GM23338 (cell line): Measurements from ENCODE around the gene HSF5. TPM values are rescaled to one million over a fixed set of nuclear protein-coding genes. Genes with fewer than 3 reads are reported as not detected.

Experiments
- ATAC-seq: fragments of 200-7000 bp; cut with Tn5 transposase; 3 replicates; pipeline ENCODE4 v1.9.1; 2020
- DNase-seq: peaks from one replicate; pipeline ENCODE4 v3.0.0-alpha.2; 2015; ENCODE audit warnings: low spot score
- H2AFZ ChIP-seq: fragments of 200-600 bp; sonication (generic); 2 replicates; pipeline ENCODE4 v1.8.0; 2016; ENCODE audit warnings: antibody characterized with exemption, mild to moderate bottlenecking, moderate library complexity
- H3F3A ChIP-seq: fragments of 200-600 bp; sonication (generic); replicated peaks from 2 replicates; pipeline ENCODE4 v1.8.0; 2017; ENCODE audit warnings: antibody characterized with exemption, mixed run types, low read depth
- H3K27ac ChIP-seq: fragments of 200-600 bp; sonication (generic); 2 replicates; pipeline ENCODE4 v1.6.1; 2016; ENCODE audit warnings: low read depth
- H3K27me3 ChIP-seq: fragments of 200-600 bp; sonication (generic); 2 replicates; pipeline ENCODE4 v1.8.0; 2016; ENCODE audit warnings: mild to moderate bottlenecking, mixed run types, moderate library complexity; ENCODE audit not compliant: insufficient read depth
- H3K36me3 ChIP-seq: fragments of 200-600 bp; sonication (generic); 2 replicates; pipeline ENCODE4 v1.8.0; 2016; ENCODE audit warnings: mild to moderate bottlenecking; ENCODE audit not compliant: insufficient read depth
- H3K4me1 ChIP-seq: fragments of 200-600 bp; sonication (generic); 2 replicates; pipeline ENCODE4 v1.8.0; 2016; ENCODE audit warnings: mild to moderate bottlenecking, moderate library complexity; ENCODE audit not compliant: insufficient read depth
- H3K4me2 ChIP-seq: fragments of 200-600 bp; sonication (generic); 2 replicates; pipeline ENCODE4 v1.7.1; 2017; ENCODE audit warnings: mixed run types
- H3K4me3 ChIP-seq: fragments of 200-600 bp; sonication (generic); 2 replicates; pipeline ENCODE4 v1.6.1; 2016; ENCODE audit warnings: mixed run types
- H3K79me2 ChIP-seq: fragments of 200-600 bp; sonication (generic); replicated peaks from 2 replicates; pipeline ENCODE4 v1.8.0; 2017; ENCODE audit warnings: mild to moderate bottlenecking; ENCODE audit not compliant: insufficient read depth
- H3K9me2 ChIP-seq: fragments of 200-600 bp; sonication (generic); 2 replicates; pipeline ENCODE4 v1.8.0; 2017; ENCODE audit not compliant: insufficient read depth
- H4K20me1 ChIP-seq: fragments of 200-600 bp; sonication (generic); replicated peaks from 2 replicates; pipeline ENCODE4 v1.8.0; 2017; ENCODE audit warnings: mild to moderate bottlenecking; ENCODE audit not compliant: insufficient read depth
- H3K27ac Mint-ChIP-seq: 2 replicates; pipeline ENCODE4 v1.8.0; 2020; ENCODE audit warnings: inconsistent platforms, mild to moderate bottlenecking, moderate library complexity, mixed read lengths
- H3K27me3 Mint-ChIP-seq: 3 replicates; pipeline ENCODE4 v1.8.0; 2022; ENCODE audit warnings: low read depth, mild to moderate bottlenecking, moderate library complexity, mixed read lengths, inconsistent platforms; ENCODE audit not compliant: insufficient read depth, poor library complexity
- H3K36me3 Mint-ChIP-seq: 3 replicates; pipeline ENCODE4 v1.8.0; 2021; ENCODE audit warnings: low read depth, mild to moderate bottlenecking, inconsistent platforms, moderate library complexity, mixed read lengths
- H3K4me1 Mint-ChIP-seq: 3 replicates; pipeline ENCODE4 v1.8.0; 2020; ENCODE audit warnings: mild to moderate bottlenecking, inconsistent platforms, mixed read lengths
- H3K4me3 Mint-ChIP-seq: 3 replicates; pipeline ENCODE4 v1.8.0; 2021; ENCODE audit warnings: moderate library complexity, mild to moderate bottlenecking, inconsistent platforms, mixed read lengths
- H3K9me3 Mint-ChIP-seq: 3 replicates; pipeline ENCODE4 v1.8.0; 2020; ENCODE audit warnings: moderate library complexity, mild to moderate bottlenecking, inconsistent platforms, mixed read lengths
- CREB1 ChIP-seq: fragments of 250-450 bp; sonication (Bioruptor Pico); IDR thresholded peaks from 2 replicates; pipeline ENCODE4 v1.5.0; 2020; ENCODE audit warnings: low read depth, mild to moderate bottlenecking, moderate library complexity
- ETS1 ChIP-seq: IDR thresholded peaks from 2 replicates; pipeline ENCODE4 v1.6.1; 2016; ENCODE audit warnings: antibody characterized with exemption
- EZH2phosphoT487 ChIP-seq: fragments of 200-600 bp; sonication (generic); IDR thresholded peaks from one replicate; pipeline ENCODE4 v1.8.1; 2018; ENCODE audit warnings: antibody characterized with exemption; ENCODE audit not compliant: unreplicated experiment
- JUNB ChIP-seq: IDR thresholded peaks from one replicate; pipeline ENCODE4 v1.6.1; 2016; ENCODE audit warnings: antibody characterized with exemption; ENCODE audit not compliant: unreplicated experiment
- NANOG ChIP-seq: IDR thresholded peaks from 2 replicates; pipeline ENCODE4 v1.6.1; 2016; ENCODE audit warnings: antibody characterized with exemption, borderline replicate concordance
- REST ChIP-seq: IDR thresholded peaks from one replicate; pipeline ENCODE4 v1.6.1; 2018; ENCODE audit warnings: antibody characterized with exemption; ENCODE audit not compliant: unreplicated experiment
- STAT1 ChIP-seq: IDR thresholded peaks from one replicate; pipeline ENCODE4 v1.6.1; 2016; ENCODE audit warnings: antibody characterized with exemption; ENCODE audit not compliant: unreplicated experiment
- ZNF331 ChIP-seq: fragments of 250-450 bp; sonication (Bioruptor Pico); IDR thresholded peaks from 2 replicates; pipeline ENCODE4 v1.5.0; 2020; ENCODE audit warnings: low read depth, mild to moderate bottlenecking, moderate library complexity
- ZNF462 ChIP-seq: fragments of 250-450 bp; sonication (Bioruptor Pico); IDR thresholded peaks from 2 replicates; pipeline ENCODE4 v1.5.0; 2020; ENCODE audit warnings: mild to moderate bottlenecking, moderate library complexity
- polyA plus RNA-seq: library from polyadenylated mRNA; unstranded; fragments of >200 nt; fragmentation: Nextera tagmentation; extraction: Ambion mirVana; gene quantifications from 2 replicates; pipeline ENCODE4 v1.2.1, GENCODE V29; 2016
- total RNA-seq: library from RNA; depleted of rRNA; stranded (reverse); fragments of >200 nt; shearing (Covaris generic); gene quantifications from 2 replicates; pipeline ENCODE4 v1.2.3, GENCODE V29; 2014

Gene HSF5
- total and polyA plus RNA-seq, 2 experiments from 2014 or later, result 0.24 TPM; not detected in 1

GRCh38 chr17:58531661-58532554 lies 43.7 kb upstream of the HSF5 start:
- Mint-ChIP-seq H3K36me3 (no peaks in the 10 kb centered on the region; the same call in 2 of the 3 replicates), H3K27ac (peak overlapping the region; percentile 27; the same call in 1 of the 2 replicates), H3K4me1 (peaks cover 50% of the 10 kb centered on the region), H3K27me3 (peaks cover 22% of the 10 kb centered on the region), H3K4me3 (peak overlapping the region; percentile 74), H3K9me3 (no peaks in the 10 kb centered on the region; the same call in 2 of the 3 replicates)
- H3K4me3 ChIP-seq, result peak overlapping the region; percentile 94
- peak overlapping the region; percentile 90 for H3K4me2 ChIP-seq
- peak overlapping the region; percentile 98 for H2AFZ ChIP-seq
- H3F3A ChIP-seq, result no peaks in the 10 kb centered on the region
- H3K36me3 ChIP-seq, result no peaks in the 10 kb centered on the region
- peak; percentile 86 for ATAC-seq
- no peaks in the 10 kb centered on the region for H3K79me2 ChIP-seq
- DNase-seq, result peak; percentile 83
- H3K9me2 ChIP-seq, result no peaks in the 10 kb centered on the region
- H3K27ac ChIP-seq, result no peak overlapping the region
- peaks cover 12% of the 10 kb centered on the region for H3K4me1 ChIP-seq
- 0 out of 2 replicates have a peak, but pooled peaks cover 9% of the 10 kb centered on the region for H3K27me3 ChIP-seq
- H4K20me1 ChIP-seq, result no peaks in the 10 kb centered on the region
- TF ChIP-seq JUNB (no peak), CREB1 (CRISPR knock-in tag) (peak; percentile 31; the same call in 1 of the 2 replicates)

GRCh38 chr17:58531122-58531521 lies 42.9 kb upstream of the HSF5 start:
- Mint-ChIP-seq H3K27ac (no peak overlapping the region), H3K36me3 (no peaks in the 10 kb centered on the region; the same call in 2 of the 3 replicates), H3K4me1 (peaks cover 58% of the 10 kb centered on the region), H3K27me3 (peaks cover 22% of the 10 kb centered on the region), H3K9me3 (no peaks in the 10 kb centered on the region; the same call in 2 of the 3 replicates), H3K4me3 (peak overlapping the region; percentile 72)
- 0 out of 2 replicates have a peak, but pooled peaks cover 9% of the 10 kb centered on the region for H3K27me3 ChIP-seq
- H4K20me1 ChIP-seq, result no peaks in the 10 kb centered on the region
- no peaks in the 10 kb centered on the region for H3K36me3 ChIP-seq
- H3K9me2 ChIP-seq, result no peaks in the 10 kb centered on the region
- H2AFZ ChIP-seq, result peak overlapping the region; percentile 98
- H3K4me1 ChIP-seq, result peaks cover 12% of the 10 kb centered on the region
- H3K79me2 ChIP-seq, result no peaks in the 10 kb centered on the region
- no peak overlapping the region for H3K27ac ChIP-seq
- H3K4me3 ChIP-seq, result peak overlapping the region; percentile 94
- ATAC-seq (peak; percentile 12), DNase-seq (peak; percentile 54)
- peak overlapping the region; percentile 90 for H3K4me2 ChIP-seq
- H3F3A ChIP-seq, result no peaks in the 10 kb centered on the region
- TF ChIP-seq STAT1, result no peak
- no peak for TF ChIP-seq CREB1 (CRISPR knock-in tag)
- no peak for TF ChIP-seq ZNF462 (CRISPR knock-in tag)
- no peak for TF ChIP-seq ETS1
- no peak for TF ChIP-seq REST
- no peak for TF ChIP-seq NANOG
- no peak for TF ChIP-seq EZH2phosphoT487
- no peak for TF ChIP-seq ZNF331 (CRISPR knock-in tag)
